Mesenchymal stem cell (in vitro differentiated cells and primary cell): ENCODE results near the gene PRPF4.
A peak's percentile ranks its signal among the peaks of the same experiment; 100 is the strongest.

Experiments
- DNase-seq: peaks from one replicate; pipeline ENCODE4 v3.0.0-alpha.2; 2013
- H2AFZ ChIP-seq: one replicate; pipeline ENCODE4 v1.6.1; 2013; ENCODE audit warnings: low read depth, mild to moderate bottlenecking, control low read depth, inconsistent platforms, low read length, moderate library complexity
- H2AK5ac ChIP-seq: 2 replicates; pipeline ENCODE4 v1.6.1; 2013; ENCODE audit warnings: low read length, moderate library complexity, mild to moderate bottlenecking, inconsistent platforms; ENCODE audit not compliant: severe bottlenecking
- H2BK120ac ChIP-seq: one replicate; pipeline ENCODE4 v1.6.1; 2013; ENCODE audit warnings: low read depth, mild to moderate bottlenecking, inconsistent platforms, low read length, moderate library complexity
- H2BK12ac ChIP-seq, 2 experiments: one replicate each; pipeline ENCODE4 v1.6.1; 2013; ENCODE audit warnings: inconsistent platforms in 2 of 2, low read length in 2 of 2, mild to moderate bottlenecking in 2 of 2, moderate library complexity in 2 of 2, control low read depth in 1 of 2
- H2BK15ac ChIP-seq: one replicate; pipeline ENCODE4 v1.6.1; 2013; ENCODE audit warnings: mild to moderate bottlenecking, low read depth, inconsistent platforms; ENCODE audit not compliant: poor library complexity, severe bottlenecking
- H2BK5ac ChIP-seq: 2 replicates; pipeline ENCODE4 v1.6.1; 2013; ENCODE audit warnings: low read depth, mild to moderate bottlenecking, low read length, control low read depth, inconsistent platforms; ENCODE audit not compliant: poor library complexity, severe bottlenecking
- H3K14ac ChIP-seq, 2 experiments: one replicate each; pipeline ENCODE4 v1.6.1; 2013; ENCODE audit warnings: inconsistent platforms in 2 of 2, low read length in 2 of 2, control low read depth in 1 of 2, mild to moderate bottlenecking in 1 of 2, moderate library complexity in 1 of 2
- H3K18ac ChIP-seq, 2 experiments: one replicate each; pipeline ENCODE4 v1.6.1; 2013; ENCODE audit warnings: inconsistent platforms in 2 of 2, low read length in 2 of 2, control low read depth in 1 of 2, low read depth in 1 of 2, mild to moderate bottlenecking in 1 of 2
- H3K23ac ChIP-seq, 2 experiments: one replicate each; pipeline ENCODE4 v1.6.1; 2013; ENCODE audit warnings: inconsistent platforms in 2 of 2, low read length in 2 of 2, mild to moderate bottlenecking in 2 of 2, moderate library complexity in 2 of 2, control low read depth in 1 of 2
- H3K27ac ChIP-seq: 2 replicates; pipeline ENCODE4 v1.5.1; 2013; ENCODE audit warnings: mild to moderate bottlenecking, moderate library complexity, low read length, control low read depth, inconsistent platforms; ENCODE audit not compliant: poor library complexity, severe bottlenecking
- H3K27me3 ChIP-seq, 2 experiments: 2 replicates each; pipeline versions ENCODE4 v1.6.1 to v1.7.0; 2013; ENCODE audit warnings: low read length in 2 of 2, mild to moderate bottlenecking in 2 of 2, moderate library complexity in 2 of 2, control low read depth in 1 of 2, inconsistent platforms in 1 of 2; ENCODE audit not compliant: control insufficient read depth in 1 of 2, insufficient read depth in 1 of 2
- H3K36me3 ChIP-seq, 2 experiments: 2 replicates each; pipeline versions ENCODE4 v1.6.1 to v1.7.0; 2013; ENCODE audit warnings: low read length in 2 of 2, control low read depth in 1 of 2, inconsistent platforms in 1 of 2, low read depth in 1 of 2, mild to moderate bottlenecking in 1 of 2; ENCODE audit not compliant: insufficient read depth in 2 of 2, control insufficient read depth in 1 of 2
- H3K4ac ChIP-seq, 2 experiments: one replicate each; pipeline ENCODE4 v1.6.1; 2013; ENCODE audit warnings: inconsistent platforms in 2 of 2, low read length in 2 of 2, mild to moderate bottlenecking in 2 of 2, moderate library complexity in 2 of 2, control low read depth in 1 of 2, low read depth in 1 of 2
- H3K4me1 ChIP-seq: 2 replicates; pipeline ENCODE4 v1.6.1; 2013; ENCODE audit warnings: low read depth, low read length, control low read depth; ENCODE audit not compliant: control insufficient read depth, insufficient read depth
- H3K4me2 ChIP-seq: 2 replicates; pipeline ENCODE4 v1.6.1; 2013; ENCODE audit warnings: low read length, mild to moderate bottlenecking, inconsistent platforms; ENCODE audit not compliant: poor library complexity, severe bottlenecking
- H3K4me3 ChIP-seq, 2 experiments: 2 replicates each; pipeline versions ENCODE4 v1.5.1 to v1.7.0; 2013; ENCODE audit warnings: low read length in 2 of 2, mild to moderate bottlenecking in 2 of 2, control low read depth in 1 of 2, low read depth in 1 of 2; ENCODE audit not compliant: insufficient read depth in 1 of 2
- H3K79me1 ChIP-seq: replicated peaks from 2 replicates; pipeline ENCODE4 v1.6.1; 2013; ENCODE audit warnings: mild to moderate bottlenecking, control low read depth, low read length, inconsistent platforms; ENCODE audit not compliant: poor library complexity, severe bottlenecking
- H3K9ac ChIP-seq: 2 replicates; pipeline ENCODE4 v1.7.0; 2013; ENCODE audit warnings: mild to moderate bottlenecking, low read length, moderate library complexity
- H3K9me3 ChIP-seq: 2 replicates; pipeline ENCODE4 v1.7.0; 2013; ENCODE audit warnings: mild to moderate bottlenecking, low read length; ENCODE audit not compliant: control insufficient read depth
- H4K8ac ChIP-seq: one replicate; pipeline ENCODE4 v1.6.1; 2013; ENCODE audit warnings: inconsistent platforms, mild to moderate bottlenecking, low read length, moderate library complexity
- H4K91ac ChIP-seq: one replicate; pipeline ENCODE4 v1.6.1; 2013; ENCODE audit warnings: mild to moderate bottlenecking, low read length, inconsistent platforms
- WGBS: methylation state at CpG from one replicate; pipeline ENCODE4 v1.1.7; 2013; ENCODE audit warnings: mixed read lengths; 5-methylcytosine and 5-hydroxymethylcytosine counted together

Gene PRPF4

DNA sequence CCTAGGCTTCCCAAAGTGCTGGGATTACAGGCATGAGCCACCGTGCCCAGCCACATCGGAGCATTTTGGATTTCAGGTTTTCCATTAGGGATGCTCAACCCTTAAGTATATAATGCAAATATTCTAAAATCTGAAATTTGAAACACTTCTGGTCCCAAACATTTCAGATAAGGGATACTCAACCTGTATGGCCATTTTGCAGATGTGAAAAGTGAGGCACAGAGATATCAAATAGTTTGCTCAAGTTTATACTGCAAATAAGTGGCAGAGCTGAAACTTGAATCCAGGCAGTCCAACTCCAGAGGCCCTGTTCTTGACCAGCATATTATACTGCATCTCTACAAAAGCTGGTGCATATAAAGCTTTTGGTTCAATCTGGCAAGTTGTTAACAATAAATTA lies 62.3 kb downstream of the PRPF4 start:
- Histone ChIP-seq H3K4me3 (no peak overlapping the region), H2AFZ (no peak overlapping the region), H3K79me1 (no peaks in the 10 kb centered on the region), H3K4me2 (no peak overlapping the region), H2BK12ac (no peak overlapping the region), H3K18ac (no peak overlapping the region), H4K91ac (no peak overlapping the region), H3K27ac (no peak overlapping the region), H3K23ac (no peak overlapping the region), H2BK15ac (no peak overlapping the region), H3K4ac (no peak overlapping the region), H2AK5ac (no peak overlapping the region), H3K9me3 (no peaks in the 10 kb centered on the region), H3K27me3 (no peaks in the 10 kb centered on the region), H3K14ac (no peak overlapping the region), H3K4me1 (peaks cover 2% of the 10 kb centered on the region), H2BK120ac (no peak overlapping the region), H3K9ac (no peak overlapping the region), H3K36me3 (no peaks in the 10 kb centered on the region), H4K8ac (no peak overlapping the region), H2BK5ac (no peak overlapping the region)
- WGBS: no CpG with 5 or more reads among the region's 2 CpGs
- DNase-seq: no peak

- H3K4me1 ChIP-seq: peaks cover 2% of the 10 kb centered on the region
Measured at GRCh38 chr9:113340011-113340699, 64.7 kb downstream of the PRPF4 start, which contains the start of gene WDR31. WDR31 (minus strand) TSS chr9:113340275; CDS start chr9:113332022, 8,253 bp downstream.

GRCh38 chr9:113341712-113342410 lies 66.4 kb downstream of the PRPF4 start:
- peak; percentile 24 for DNase-seq
- Histone ChIP-seq H3K9me3 (no peaks in the 10 kb centered on the region), H3K14ac (no peak overlapping the region), H2AK5ac (no peak overlapping the region), H3K4me1 (peaks cover 2% of the 10 kb centered on the region), H2BK15ac (no peak overlapping the region), H4K91ac (no peak overlapping the region), H3K27me3 (peaks cover 0 to 3% of the 10 kb centered on the region in 2 experiments), H3K18ac (no peak overlapping the region), H3K4ac (no peak overlapping the region), H3K79me1 (no peaks in the 10 kb centered on the region), H3K27ac (no peak overlapping the region), H2BK5ac (no peak overlapping the region), H3K23ac (no peak overlapping the region), H4K8ac (no peak overlapping the region), H2BK120ac (no peak overlapping the region), H3K4me3 (no peak overlapping the region), H2AFZ (no peak overlapping the region), H2BK12ac (no peak overlapping the region), H3K36me3 (no peaks in the 10 kb centered on the region), H3K4me2 (no peak overlapping the region), H3K9ac (no peak overlapping the region)
- WGBS: 70% methylated on average over 9 of the region's 9 CpGs

More at GRCh38 chr9:113340011-113340699, 64.7 kb downstream of the PRPF4 start, which contains the start of gene WDR31:
- Histone ChIP-seq H2BK120ac (no peak within 1 kb of the TSS), H4K91ac (peak within 1 kb of the TSS; percentile 40), H3K9ac (peak within 1 kb of the TSS; percentile 93), H2AK5ac (no peak within 1 kb of the TSS), H3K27me3 (no peaks in the 10 kb centered on the region), H3K23ac (no peak within 1 kb of the TSS), H3K36me3 (no peaks in the 10 kb centered on the region), H3K4ac (peak within 1 kb of the TSS in 1 of 2 experiments; percentile 28), H3K4me3 (peak within 1 kb of the TSS; percentile 93 to 95), H2AFZ (peak within 1 kb of the TSS; percentile 87), H3K4me2 (peak within 1 kb of the TSS; percentile 57), H4K8ac (peak within 1 kb of the TSS; percentile 90), H3K79me1 (no peaks in the 10 kb centered on the region), H3K9me3 (no peaks in the 10 kb centered on the region), H2BK12ac (no peak within 1 kb of the TSS), H3K27ac (peak within 1 kb of the TSS; percentile 45), H2BK5ac (no peak within 1 kb of the TSS), H3K14ac (no peak within 1 kb of the TSS), H2BK15ac (no peak within 1 kb of the TSS), H3K18ac (peak within 1 kb of the TSS; percentile 54 to 94)
- WGBS: 2% methylated on average over 46 of the region's 46 CpGs
- DNase-seq: peak; percentile 89
